Neural cell (in vitro differentiated cells): ENCODE measurements around the gene LRBA. TPM values are rescaled to one million over a fixed set of nuclear protein-coding genes. Genes with fewer than 3 reads are reported as not detected.

ENCODE experiments used
- H2AFZ ChIP-seq: fragments of 200-600, 300-800 bp; sonication (generic), shearing (Covaris generic); 2 replicates; pipeline ENCODE4 v1.6.0; 2014; ENCODE audit warnings: low read depth, mild to moderate bottlenecking, antibody characterized with exemption, low read length, moderate library complexity
- H3F3A ChIP-seq: fragments of 200-600 bp; shearing (Covaris generic); 2 replicates; pipeline ENCODE4 v1.6.1; 2016; ENCODE audit warnings: mild to moderate bottlenecking, moderate library complexity, mixed read lengths, antibody characterized with exemption, low read length; ENCODE audit not compliant: insufficient read depth, poor library complexity, severe bottlenecking
- H3K27ac ChIP-seq: fragments of 200-600, 300-800 bp; sonication (generic), shearing (Covaris generic); 2 replicates; pipeline ENCODE4 v1.5.1; 2014; ENCODE audit warnings: mild to moderate bottlenecking, low read length, moderate library complexity
- H3K27me3 ChIP-seq: fragments of 300-800, 200-600 bp; sonication (generic), shearing (Covaris generic); 2 replicates; pipeline ENCODE4 v1.6.0; 2014; ENCODE audit warnings: mild to moderate bottlenecking, low read depth, low read length, moderate library complexity; ENCODE audit not compliant: insufficient read depth
- H3K36me3 ChIP-seq: fragments of 300-800, 200-600 bp; sonication (generic), shearing (Covaris generic); 2 replicates; pipeline ENCODE4 v1.5.1; 2014; ENCODE audit warnings: mild to moderate bottlenecking, antibody characterized with exemption, low read length, moderate library complexity; ENCODE audit not compliant: insufficient read depth
- H3K4me2 ChIP-seq: fragments of 300-800, 200-600 bp; sonication (generic), shearing (Covaris generic); 2 replicates; pipeline ENCODE4 v1.6.0; 2014; ENCODE audit warnings: mild to moderate bottlenecking, low read length
- H3K4me3 ChIP-seq: fragments of 300-800, 200-600 bp; sonication (generic), shearing (Covaris generic); 2 replicates; pipeline ENCODE4 v1.5.1; 2014; ENCODE audit warnings: mild to moderate bottlenecking, low read length, moderate library complexity
- H3K79me2 ChIP-seq: fragments of 200-600 bp; shearing (Covaris generic); replicated peaks from 2 replicates; pipeline ENCODE4 v1.6.0; 2014; ENCODE audit warnings: mild to moderate bottlenecking, low read length, moderate library complexity; ENCODE audit not compliant: insufficient read depth
- H3K9ac ChIP-seq: fragments of 300-800, 200-600 bp; sonication (generic), shearing (Covaris generic); 2 replicates; pipeline ENCODE4 v1.6.1; 2016; ENCODE audit warnings: mild to moderate bottlenecking, low read length, mixed read lengths
- H3K9me2 ChIP-seq: fragments of 200-600 bp; shearing (Covaris generic); 2 replicates; pipeline ENCODE4 v1.6.1; 2016; ENCODE audit warnings: mild to moderate bottlenecking, low read length, mixed read lengths; ENCODE audit not compliant: insufficient read depth
- H3K9me3 ChIP-seq: fragments of 200-600, 300-800 bp; sonication (generic), shearing (Covaris generic); 2 replicates; pipeline ENCODE4 v1.6.1; 2016; ENCODE audit warnings: mild to moderate bottlenecking, mixed run types, low read length, moderate library complexity, mixed read lengths
- H4K20me1 ChIP-seq: fragments of 200-600 bp; shearing (Covaris generic); 2 replicates; pipeline ENCODE4 v1.6.1; 2016; ENCODE audit warnings: mild to moderate bottlenecking, mixed run types; ENCODE audit not compliant: insufficient read depth
- CTCF ChIP-seq: fragments of 450-650 bp; IDR thresholded peaks from 2 replicates; pipeline ENCODE4 v1.5.1; 2014; ENCODE audit warnings: antibody characterized with exemption, mild to moderate bottlenecking, moderate library complexity; ENCODE audit not compliant: poor library complexity, severe bottlenecking
- EP300 ChIP-seq: fragments of 450-650 bp; conservative IDR thresholded peaks from 2 replicates; pipeline ENCODE4 v1.6.1; 2014; ENCODE audit warnings: antibody characterized with exemption, mild to moderate bottlenecking, moderate library complexity; ENCODE audit not compliant: poor library complexity, severe bottlenecking
- EZH2 ChIP-seq: fragments of 200-600, 300-800 bp; shearing (Covaris generic), sonication (generic); IDR thresholded peaks from 2 replicates; pipeline ENCODE4 v1.6.1; 2014; ENCODE audit warnings: antibody characterized with exemption, low read length, borderline replicate concordance, mild to moderate bottlenecking; ENCODE audit not compliant: insufficient read depth, poor library complexity, severe bottlenecking
- MXI1 ChIP-seq: fragments of 450-650 bp; conservative IDR thresholded peaks from 2 replicates; pipeline ENCODE4 v1.6.1; 2014; ENCODE audit warnings: antibody characterized with exemption, mild to moderate bottlenecking; ENCODE audit not compliant: poor library complexity, severe bottlenecking
- POLR2AphosphoS5 ChIP-seq: IDR thresholded peaks from 2 replicates; pipeline ENCODE4 v1.6.1; 2012
- RAD21 ChIP-seq: fragments of 450-650 bp; conservative IDR thresholded peaks from 2 replicates; pipeline ENCODE4 v1.6.1; 2014; ENCODE audit warnings: antibody characterized with exemption, mild to moderate bottlenecking, moderate library complexity
- SMC3 ChIP-seq: fragments of 450-650 bp; conservative IDR thresholded peaks from 2 replicates; pipeline ENCODE4 v1.6.1; 2014; ENCODE audit warnings: antibody characterized with exemption, mild to moderate bottlenecking, moderate library complexity; ENCODE audit not compliant: poor library complexity
- TAF1 ChIP-seq: IDR thresholded peaks from 2 replicates; pipeline ENCODE4 v1.6.1; 2012; ENCODE audit warnings: low read depth
- polyA plus RNA-seq: library from polyadenylated mRNA; depleted of rRNA; stranded (reverse); fragments of >200 nt; gene quantifications from 2 replicates; pipeline ENCODE4 v1.2.3, GENCODE V29; 2014
- TF ChIP-seq, protein P1 (sequence below): IDR thresholded peaks from 2 replicates; pipeline ENCODE4 v1.6.1; 2012; ENCODE audit warnings: borderline replicate concordance

Gene LRBA
- polyA plus RNA-seq, 1 donor from 2014 or later = 7.1 TPM

GRCh38 chr4:150258569-150258968, 756.5 kb downstream of the LRBA start:
- Histone ChIP-seq H3K9me3 (no peaks in the 10 kb centered on the region), H3K4me2 (no peak overlapping the region), H3F3A (no peaks in the 10 kb centered on the region), H3K4me3 (no peak overlapping the region), H3K27ac (no peak overlapping the region), H3K9ac (no peak overlapping the region), H2AFZ (no peak overlapping the region), H3K9me2 (no peaks in the 10 kb centered on the region), H3K79me2 (no peaks in the 10 kb centered on the region), H4K20me1 (no peaks in the 10 kb centered on the region), H3K36me3 (peaks cover 38% of the 10 kb centered on the region), H3K27me3 (no peaks in the 10 kb centered on the region)
- TF ChIP-seq EP300 (no peak), SMC3 (no peak), EZH2 (no peak), TAF1 (no peak), POLR2AphosphoS5 (no peak), CTCF (no peak), RAD21 (no peak), MXI1 (no peak)
- TF ChIP-seq, protein P1, sequence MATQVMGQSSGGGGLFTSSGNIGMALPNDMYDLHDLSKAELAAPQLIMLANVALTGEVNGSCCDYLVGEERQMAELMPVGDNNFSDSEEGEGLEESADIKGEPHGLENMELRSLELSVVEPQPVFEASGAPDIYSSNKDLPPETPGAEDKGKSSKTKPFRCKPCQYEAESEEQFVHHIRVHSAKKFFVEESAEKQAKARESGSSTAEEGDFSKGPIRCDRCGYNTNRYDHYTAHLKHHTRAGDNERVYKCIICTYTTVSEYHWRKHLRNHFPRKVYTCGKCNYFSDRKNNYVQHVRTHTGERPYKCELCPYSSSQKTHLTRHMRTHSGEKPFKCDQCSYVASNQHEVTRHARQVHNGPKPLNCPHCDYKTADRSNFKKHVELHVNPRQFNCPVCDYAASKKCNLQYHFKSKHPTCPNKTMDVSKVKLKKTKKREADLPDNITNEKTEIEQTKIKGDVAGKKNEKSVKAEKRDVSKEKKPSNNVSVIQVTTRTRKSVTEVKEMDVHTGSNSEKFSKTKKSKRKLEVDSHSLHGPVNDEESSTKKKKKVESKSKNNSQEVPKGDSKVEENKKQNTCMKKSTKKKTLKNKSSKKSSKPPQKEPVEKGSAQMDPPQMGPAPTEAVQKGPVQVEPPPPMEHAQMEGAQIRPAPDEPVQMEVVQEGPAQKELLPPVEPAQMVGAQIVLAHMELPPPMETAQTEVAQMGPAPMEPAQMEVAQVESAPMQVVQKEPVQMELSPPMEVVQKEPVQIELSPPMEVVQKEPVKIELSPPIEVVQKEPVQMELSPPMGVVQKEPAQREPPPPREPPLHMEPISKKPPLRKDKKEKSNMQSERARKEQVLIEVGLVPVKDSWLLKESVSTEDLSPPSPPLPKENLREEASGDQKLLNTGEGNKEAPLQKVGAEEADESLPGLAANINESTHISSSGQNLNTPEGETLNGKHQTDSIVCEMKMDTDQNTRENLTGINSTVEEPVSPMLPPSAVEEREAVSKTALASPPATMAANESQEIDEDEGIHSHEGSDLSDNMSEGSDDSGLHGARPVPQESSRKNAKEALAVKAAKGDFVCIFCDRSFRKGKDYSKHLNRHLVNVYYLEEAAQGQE = no peak

DNA sequence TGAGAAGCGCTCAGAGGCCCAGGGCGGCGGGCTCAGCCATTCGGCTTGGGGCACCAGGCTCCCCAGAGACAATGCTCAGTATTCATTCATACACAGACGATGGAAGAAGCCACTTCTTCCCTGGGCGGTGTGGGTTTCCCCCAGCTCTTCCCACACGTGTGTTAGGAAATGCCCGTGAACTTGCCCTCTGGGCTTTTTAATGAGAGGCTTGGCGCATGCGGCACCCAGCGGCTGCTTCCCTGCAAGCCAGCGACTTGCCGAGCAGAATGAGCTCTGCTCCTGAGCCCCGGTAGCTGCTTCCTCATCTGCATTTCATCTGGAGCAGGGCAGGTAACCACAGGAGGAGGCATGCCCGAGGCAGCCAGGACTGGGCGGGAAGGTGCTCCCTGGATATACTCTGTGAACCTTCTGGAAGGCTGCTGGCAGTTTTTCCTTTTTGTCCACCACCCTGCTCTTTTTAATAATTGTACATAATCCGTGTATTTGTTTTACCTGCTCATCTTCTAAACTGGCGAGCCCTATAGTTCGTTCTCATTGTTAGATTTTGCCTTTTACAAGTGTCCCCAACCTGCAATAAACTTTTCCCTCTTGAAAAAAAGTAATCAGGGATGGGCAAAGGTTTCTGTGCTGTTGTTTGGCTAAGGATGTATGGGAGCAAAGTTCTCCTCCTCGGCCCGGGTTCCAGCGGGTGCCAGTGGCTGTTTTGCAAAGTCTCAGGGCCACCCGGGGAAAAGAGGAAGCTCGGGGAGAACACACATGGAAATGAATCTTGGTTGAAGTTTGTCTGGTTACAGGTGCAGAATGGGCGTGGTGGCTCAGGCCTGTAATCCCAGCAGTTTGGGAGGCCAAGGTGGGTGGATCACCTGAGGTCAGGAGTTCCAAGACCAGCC, 758.0 kb downstream of the LRBA start:
- no peak overlapping the region for H3K4me2 ChIP-seq
- no peaks in the 10 kb centered on the region for H3K9me2 ChIP-seq
- no peaks in the 10 kb centered on the region for H3K27me3 ChIP-seq
- no peaks in the 10 kb centered on the region for H3F3A ChIP-seq
- H3K79me2 ChIP-seq = no peaks in the 10 kb centered on the region
- peaks cover 49% of the 10 kb centered on the region for H3K36me3 ChIP-seq
- H3K9me3 ChIP-seq = no peaks in the 10 kb centered on the region
- no peak overlapping the region for H2AFZ ChIP-seq
- no peak for TF ChIP-seq CTCF
- TF ChIP-seq POLR2AphosphoS5 = no peak
- TF ChIP-seq EP300 = no peak
- TF ChIP-seq RAD21 = no peak
- TF ChIP-seq, protein P1 = no peak
- TF ChIP-seq EZH2 = no peak
- TF ChIP-seq TAF1 = no peak
- no peak for TF ChIP-seq SMC3
- no peak for TF ChIP-seq MXI1
- no peak overlapping the region for H3K4me3 ChIP-seq
- H3K27ac ChIP-seq = no peak overlapping the region
- H4K20me1 ChIP-seq = no peaks in the 10 kb centered on the region
- no peak overlapping the region for H3K9ac ChIP-seq
